ENCODE results near the gene RUVBL2. TPM values are rescaled to one million over a fixed set of nuclear protein-coding genes. Genes with fewer than 3 reads are reported as not detected.
A peak's percentile ranks its signal among the peaks of the same experiment; 100 is the strongest.

The RUVBL2 gene
- total RNA-seq, 1 donor from 2014 or later, result 125 TPM

- H3K4me3 Mint-ChIP-seq, result peak overlapping the region; percentile 23
- no peak overlapping the region for H3K27ac Mint-ChIP-seq (ENCODE audit: unreplicated experiment)
- no peaks in the 10 kb centered on the region for H3K27me3 Mint-ChIP-seq (ENCODE audit: low read depth)
- H3K36me3 Mint-ChIP-seq (ENCODE audit: low read depth), result no peaks in the 10 kb centered on the region
- no peak for DNase-seq (ENCODE audit: low read depth, low spot score)
- no peak for TF ChIP-seq CTCF (conservative IDR thresholded peaks at IDR 0.05)
- peaks cover 5% of the 10 kb centered on the region for H3K4me1 Mint-ChIP-seq
- H3K9me3 Mint-ChIP-seq, result peaks cover 2% of the 10 kb centered on the region
These were observed 43.5 kb upstream of the RUVBL2 start for GRCh38 chr19:48950159-48950558.

GRCh38 chr19:48950830-48951519, 42.7 kb upstream of the RUVBL2 start:
- Mint-ChIP-seq H3K4me1 (peaks cover 13% of the 10 kb centered on the region), H3K27me3 (ENCODE audit: low read depth) (no peaks in the 10 kb centered on the region), H3K36me3 (ENCODE audit: low read depth) (no peaks in the 10 kb centered on the region), H3K4me3 (no peak overlapping the region), H3K9me3 (peaks cover 2% of the 10 kb centered on the region), H3K27ac (ENCODE audit: unreplicated experiment) (no peak overlapping the region)
- DNase-seq (ENCODE audit: low read depth, low spot score), result no peak
- no peak for TF ChIP-seq CTCF (conservative IDR thresholded peaks at IDR 0.05)

GRCh38 chr19:48953141-48953540, 40.5 kb upstream of the RUVBL2 start:
- Mint-ChIP-seq H3K4me3 (peak overlapping the region; percentile 10), H3K27me3 (ENCODE audit: low read depth) (no peaks in the 10 kb centered on the region), H3K4me1 (peaks cover 22% of the 10 kb centered on the region), H3K27ac (ENCODE audit: unreplicated experiment) (no peak overlapping the region), H3K9me3 (peaks cover 2% of the 10 kb centered on the region), H3K36me3 (ENCODE audit: low read depth) (peaks cover 8% of the 10 kb centered on the region)
- DNase-seq (ENCODE audit: low read depth, low spot score), result no peak
- TF ChIP-seq CTCF (conservative IDR thresholded peaks at IDR 0.05), result no peak

- Mint-ChIP-seq H3K9me3 (no peaks in the 10 kb centered on the region), H3K27me3 (ENCODE audit: low read depth) (no peaks in the 10 kb centered on the region), H3K4me1 (peaks cover 22% of the 10 kb centered on the region), H3K36me3 (ENCODE audit: low read depth) (peaks cover 11% of the 10 kb centered on the region), H3K4me3 (peak overlapping the region; percentile 86), H3K27ac (ENCODE audit: unreplicated experiment) (peak overlapping the region; percentile 87)
- TF ChIP-seq CTCF (conservative IDR thresholded peaks at IDR 0.05), result no peak
- DNase-seq (ENCODE audit: low read depth, low spot score), result no peak
These were observed 39.6 kb upstream of the RUVBL2 start for GRCh38 chr19:48953990-48954594.

GRCh38 chr19:48954595-48955307, 38.9 kb upstream of the RUVBL2 start, which contains the start of gene BAX:
Gene BAX, plus strand, starts transcription at chr19:48954875. Its CDS starts 54 bp downstream, at chr19:48954929.
- no peaks in the 10 kb centered on the region for H3K9me3 Mint-ChIP-seq

More at GRCh38 chr19:48954595-48955307, 38.9 kb upstream of the RUVBL2 start, which contains the start of gene BAX:
- peak; percentile 98 for DNase-seq (ENCODE audit: low read depth, low spot score)
- peaks cover 11% of the 10 kb centered on the region for H3K36me3 Mint-ChIP-seq (ENCODE audit: low read depth)
- no peak for TF ChIP-seq CTCF (conservative IDR thresholded peaks at IDR 0.05)
- peak within 1 kb of the TSS; percentile 87 for H3K4me3 Mint-ChIP-seq
- H3K4me1 Mint-ChIP-seq, result peaks cover 22% of the 10 kb centered on the region
- H3K27ac Mint-ChIP-seq (ENCODE audit: unreplicated experiment), result peak within 1 kb of the TSS; percentile 87
- H3K27me3 Mint-ChIP-seq (ENCODE audit: low read depth), result no peaks in the 10 kb centered on the region
